Activated CD8-positive, alpha-beta T cell treated with anti-CD3 and anti-CD28 coated beads, Interleukin-2, amount 10 ng/mL, durations not matched to agents 7 days and 5 days (primary cell): ENCODE measurements around the gene MORC2. TPM values are rescaled to one million over a fixed set of nuclear protein-coding genes. Genes with fewer than 3 reads are reported as not detected.

ENCODE experiments used
- ATAC-seq: fragments of 150-1000 bp; cut with Tn5 transposase; one replicate; pipeline ENCODE4 v1.10.0; 2021; ENCODE audit warnings: moderate library complexity
- CTCF ChIA-PET: fragments of 350-600 bp; sonication (Branson Sonifier 250); formaldehyde crosslinking; loops from one replicate; lab custom pipeline; 2021; ENCODE audit warnings: antibody characterized with exemption; lab: Charles Lee
- POLR2A ChIA-PET: fragments of 350-600 bp; sonication (Branson Sonifier 250); formaldehyde crosslinking; loops from one replicate; lab custom pipeline; 2021; ENCODE audit warnings: antibody characterized with exemption; lab: Charles Lee
- DNase-seq: peaks from one replicate; pipeline ENCODE4 v3.0.0-alpha.2; 2020
- H3K27ac Mint-ChIP-seq: one replicate; pipeline ENCODE4 v1.8.0; 2021; ENCODE audit warnings: mild to moderate bottlenecking, mixed read lengths
- H3K27me3 Mint-ChIP-seq: one replicate; pipeline ENCODE4 v1.8.0; 2021; ENCODE audit warnings: low read depth, mixed read lengths
- H3K36me3 Mint-ChIP-seq: one replicate; pipeline ENCODE4 v1.8.0; 2021; ENCODE audit warnings: low read depth, mixed read lengths
- H3K4me1 Mint-ChIP-seq: one replicate; pipeline ENCODE4 v1.8.0; 2021; ENCODE audit warnings: low read depth, mixed read lengths
- H3K4me3 Mint-ChIP-seq: one replicate; pipeline ENCODE4 v1.8.0; 2021; ENCODE audit warnings: mild to moderate bottlenecking, mixed read lengths
- H3K9me3 Mint-ChIP-seq: one replicate; pipeline ENCODE4 v1.8.0; 2022; ENCODE audit warnings: mixed read lengths; ENCODE audit not compliant: insufficient read depth
- total RNA-seq, 2 experiments: library from RNA; stranded (reverse); gene quantifications; one replicate each; pipeline ENCODE4 v1.2.3, GENCODE V29; 2021

MORC2 gene
- 10 to 100 TPM; 31.3 to 31.5 TPM for total RNA-seq

- H3K27ac Mint-ChIP-seq: peak within 1 kb of the TSS; percentile 99
- peaks cover 60% of the 10 kb centered on the region for H3K4me1 Mint-ChIP-seq
- H3K27me3 Mint-ChIP-seq: no peaks in the 10 kb centered on the region
- peak within 1 kb of the TSS; percentile 89 for H3K4me3 Mint-ChIP-seq
- ChIA-PET CTCF (interaction anchor here (0.7 to 3.3 kb wide), 13 partner anchors 10 to 362 kb away, joined by 3 to 30 read pairs (median 3); partner anchors contain the start of genes SELENOM and SMTN), POLR2A (interaction anchor here (0.6 to 2.9 kb wide), 17 partner anchors 10 to 378 kb away, joined by 3 to 26 read pairs (median 5); partner anchors contain the start of genes PATZ1, PIK3IP1 and SMTN)
- DNase-seq: no peak
- H3K36me3 Mint-ChIP-seq: peaks cover 78% of the 10 kb centered on the region
- H3K9me3 Mint-ChIP-seq: peaks cover 37% of the 10 kb centered on the region
- ATAC-seq: no peak
Measured at GRCh38 chr22:30968015-30968923, at the start of gene MORC2. TSS of gene MORC2 (minus strand) at chr22:30968774. CDS start at chr22:30967889, 885 bp downstream.

- no peak for ATAC-seq
- no peaks in the 10 kb centered on the region for H3K4me1 Mint-ChIP-seq
- H3K36me3 Mint-ChIP-seq: no peaks in the 10 kb centered on the region
- H3K9me3 Mint-ChIP-seq: no peaks in the 10 kb centered on the region
- no peak overlapping the region for H3K4me3 Mint-ChIP-seq
- CTCF ChIA-PET: no interaction called here
- no peak overlapping the region for H3K27ac Mint-ChIP-seq
- POLR2A ChIA-PET: no interaction called here
- DNase-seq: no peak
- H3K27me3 Mint-ChIP-seq: peaks cover 2% of the 10 kb centered on the region
Measured at GRCh38 chr22:31005535-31005934, 37.0 kb upstream of the MORC2 start.

GRCh38 chr22:31001124-31001770, 32.7 kb upstream of the MORC2 start:
- ATAC-seq (no peak), DNase-seq (no peak)
- Mint-ChIP-seq H3K27ac (no peak overlapping the region), H3K4me1 (no peaks in the 10 kb centered on the region), H3K27me3 (peaks cover 2% of the 10 kb centered on the region), H3K9me3 (no peaks in the 10 kb centered on the region), H3K4me3 (no peak overlapping the region), H3K36me3 (no peaks in the 10 kb centered on the region)
- ChIA-PET CTCF (interaction anchor here (0.7 kb wide), 1 partner anchor 200 kb away, joined by 3 read pairs; no protein-coding TSS in a partner anchor), POLR2A (no interaction called here)

GRCh38 chr22:30998329-30998728, 29.8 kb upstream of the MORC2 start:
- DNase-seq (no peak), ATAC-seq (no peak)
- POLR2A ChIA-PET: no interaction called here
- peaks cover 4% of the 10 kb centered on the region for H3K27me3 Mint-ChIP-seq
- no peak overlapping the region for H3K4me3 Mint-ChIP-seq
- no peaks in the 10 kb centered on the region for H3K4me1 Mint-ChIP-seq
- H3K9me3 Mint-ChIP-seq: no peaks in the 10 kb centered on the region
- H3K27ac Mint-ChIP-seq: no peak overlapping the region
- no peaks in the 10 kb centered on the region for H3K36me3 Mint-ChIP-seq
- CTCF ChIA-PET: no interaction called here

- no peaks in the 10 kb centered on the region for H3K4me1 Mint-ChIP-seq
- H3K4me3 Mint-ChIP-seq: no peak overlapping the region
- H3K36me3 Mint-ChIP-seq: peaks cover 2% of the 10 kb centered on the region
- ATAC-seq: no peak
- CTCF ChIA-PET: no interaction called here
- POLR2A ChIA-PET: no interaction called here
- H3K27ac Mint-ChIP-seq: no peak overlapping the region
- H3K9me3 Mint-ChIP-seq: peaks cover 4% of the 10 kb centered on the region
- H3K27me3 Mint-ChIP-seq: peaks cover 4% of the 10 kb centered on the region
- DNase-seq: no peak
Measured at GRCh38 chr22:30996462-30996861, 27.9 kb upstream of the MORC2 start.

GRCh38 chr22:30994960-30995359, 26.4 kb upstream of the MORC2 start:
- H3K36me3 Mint-ChIP-seq: peaks cover 2% of the 10 kb centered on the region
- DNase-seq: no peak
- ChIA-PET POLR2A (no interaction called here), CTCF (no interaction called here)
- H3K27ac Mint-ChIP-seq: no peak overlapping the region
- no peak overlapping the region for H3K4me3 Mint-ChIP-seq
- H3K4me1 Mint-ChIP-seq: no peaks in the 10 kb centered on the region
- peaks cover 3% of the 10 kb centered on the region for H3K27me3 Mint-ChIP-seq
- ATAC-seq: no peak
- peaks cover 4% of the 10 kb centered on the region for H3K9me3 Mint-ChIP-seq

GRCh38 chr22:30992565-30992964, 24.0 kb upstream of the MORC2 start:
- ATAC-seq (no peak), DNase-seq (no peak)
- no peak overlapping the region for H3K4me3 Mint-ChIP-seq
- no peaks in the 10 kb centered on the region for H3K4me1 Mint-ChIP-seq
- peaks cover 4% of the 10 kb centered on the region for H3K9me3 Mint-ChIP-seq
- ChIA-PET POLR2A (no interaction called here), CTCF (no interaction called here)
- H3K27me3 Mint-ChIP-seq: peaks cover 5% of the 10 kb centered on the region
- H3K36me3 Mint-ChIP-seq: peaks cover 4% of the 10 kb centered on the region
- no peak overlapping the region for H3K27ac Mint-ChIP-seq

- no peaks in the 10 kb centered on the region for H3K4me1 Mint-ChIP-seq
- DNase-seq (no peak), ATAC-seq (no peak)
- H3K36me3 Mint-ChIP-seq: peaks cover 4% of the 10 kb centered on the region
- H3K9me3 Mint-ChIP-seq: peaks cover 4% of the 10 kb centered on the region
- H3K27ac Mint-ChIP-seq: no peak overlapping the region
- POLR2A ChIA-PET: no interaction called here
- CTCF ChIA-PET: no interaction called here
- peaks cover 5% of the 10 kb centered on the region for H3K27me3 Mint-ChIP-seq
- H3K4me3 Mint-ChIP-seq: no peak overlapping the region
Measured at GRCh38 chr22:30990690-30991089, 22.1 kb upstream of the MORC2 start.

- ATAC-seq: no peak
- no peak for DNase-seq
- Mint-ChIP-seq H3K36me3 (peaks cover 4% of the 10 kb centered on the region), H3K27ac (no peak overlapping the region), H3K4me3 (no peak overlapping the region), H3K27me3 (peaks cover 5% of the 10 kb centered on the region), H3K9me3 (peaks cover 4% of the 10 kb centered on the region), H3K4me1 (no peaks in the 10 kb centered on the region)
- POLR2A ChIA-PET: no interaction called here
- CTCF ChIA-PET: no interaction called here
Measured at GRCh38 chr22:30989474-30989873, 20.9 kb upstream of the MORC2 start.

- Mint-ChIP-seq H3K4me1 (no peaks in the 10 kb centered on the region), H3K4me3 (no peak overlapping the region), H3K9me3 (peaks cover 8% of the 10 kb centered on the region), H3K27me3 (peaks cover 2% of the 10 kb centered on the region), H3K36me3 (peaks cover 2% of the 10 kb centered on the region), H3K27ac (no peak overlapping the region)
- no peak for DNase-seq
- ChIA-PET CTCF (no interaction called here), POLR2A (no interaction called here)
- no peak for ATAC-seq
Measured at GRCh38 chr22:30985561-30986208, 17.1 kb upstream of the MORC2 start.

GRCh38 chr22:30984317-30984716, 15.7 kb upstream of the MORC2 start:
- CTCF ChIA-PET: no interaction called here
- DNase-seq (no peak), ATAC-seq (no peak)
- no peaks in the 10 kb centered on the region for H3K27me3 Mint-ChIP-seq
- POLR2A ChIA-PET: interaction anchor here (0.9 kb wide), 1 partner anchor 15 kb away, joined by 3 read pairs; no protein-coding TSS in a partner anchor
- peaks cover 5% of the 10 kb centered on the region for H3K4me1 Mint-ChIP-seq
- peaks cover 12% of the 10 kb centered on the region for H3K9me3 Mint-ChIP-seq
- peaks cover 9% of the 10 kb centered on the region for H3K36me3 Mint-ChIP-seq
- H3K4me3 Mint-ChIP-seq: no peak overlapping the region
- no peak overlapping the region for H3K27ac Mint-ChIP-seq
